GM19043 (cell line): Measurements from ENCODE around the gene CCDC192.

Experiments used
- ATAC-seq: cut with Tn5 transposase; IDR thresholded peaks from one replicate; pipeline ENCODE4 v1.9.1; 2021; ENCODE audit warnings: low read depth; ENCODE audit not compliant: unreplicated experiment

CCDC192 gene

DNA sequence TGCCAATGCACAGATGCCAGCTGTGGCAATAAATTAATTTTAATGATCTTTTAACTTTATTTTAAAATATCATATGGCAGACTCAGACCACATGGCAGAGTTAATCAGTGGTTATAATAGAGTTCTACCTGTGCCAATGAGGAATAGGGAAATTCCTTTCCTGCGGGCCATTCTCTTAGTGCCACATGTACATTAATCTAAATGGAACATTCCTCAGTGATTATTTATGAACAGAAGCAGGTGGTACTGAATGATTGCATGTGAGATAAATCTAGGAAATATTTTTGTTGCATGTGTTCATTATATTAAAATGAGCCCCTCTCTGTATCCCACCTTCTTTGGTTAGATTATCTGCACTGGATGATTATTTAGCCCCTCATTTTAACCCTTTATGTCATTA lies 102.3 kb downstream of the CCDC192 start:
- ATAC-seq = no peak

DNA sequence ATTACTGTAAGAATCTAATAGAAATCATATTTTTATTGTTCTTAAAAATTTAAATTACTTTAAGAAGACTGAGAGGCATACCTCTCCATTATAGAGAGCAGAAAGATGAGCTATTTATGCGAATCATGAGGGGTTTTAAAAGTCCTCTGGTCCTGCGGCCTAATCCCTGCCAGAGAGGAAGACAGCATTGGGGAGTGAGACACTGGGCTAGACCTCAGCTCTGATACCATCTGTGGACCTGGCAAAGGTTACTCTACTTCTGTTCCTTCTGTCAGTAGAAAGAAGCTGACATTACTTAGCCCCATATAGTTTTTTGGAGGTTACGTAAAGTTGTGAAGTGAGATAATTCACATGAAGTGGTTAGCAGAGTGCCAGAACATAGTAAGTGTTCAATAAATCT lies 103.6 kb downstream of the CCDC192 start:
- no peak for ATAC-seq

DNA sequence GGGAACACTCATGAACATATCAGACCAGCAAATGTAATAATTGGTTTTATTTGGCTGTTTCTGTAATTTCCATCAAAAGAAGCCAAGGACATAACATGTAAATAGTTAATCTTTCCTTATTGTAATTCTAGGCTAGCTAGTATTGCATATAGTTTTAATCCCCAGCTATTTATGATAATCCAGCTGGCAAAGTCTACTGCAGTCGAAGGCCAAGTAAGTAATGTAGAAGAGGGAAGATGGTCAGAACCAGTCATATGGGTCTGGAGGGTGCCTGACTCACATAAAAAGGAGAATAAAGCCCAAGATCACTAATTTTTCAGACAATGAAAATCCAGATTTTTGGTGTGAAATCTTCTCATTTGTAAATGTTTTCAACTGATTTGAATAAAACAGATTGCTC lies 106.3 kb downstream of the CCDC192 start:
- no peak for ATAC-seq

DNA sequence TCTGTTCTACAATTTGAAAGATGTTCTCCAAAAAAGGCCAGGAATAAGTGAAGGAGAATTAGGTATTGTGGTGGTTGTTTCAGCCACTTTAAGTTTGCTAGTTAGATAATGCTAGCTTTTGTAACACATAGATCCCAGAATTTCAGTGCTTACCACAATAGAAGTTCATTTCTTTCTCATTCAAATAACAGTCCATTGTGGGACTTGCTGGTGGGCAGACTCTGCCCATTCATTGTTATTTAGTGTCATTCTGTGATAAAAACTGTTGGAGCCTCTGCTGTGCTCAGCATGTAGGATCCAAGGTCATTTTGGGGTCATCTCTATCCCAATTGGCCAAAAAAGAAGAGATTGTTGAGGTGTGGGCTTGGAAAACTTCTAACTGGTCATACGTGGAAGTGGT lies 106.8 kb downstream of the CCDC192 start:
- ATAC-seq = no peak

DNA sequence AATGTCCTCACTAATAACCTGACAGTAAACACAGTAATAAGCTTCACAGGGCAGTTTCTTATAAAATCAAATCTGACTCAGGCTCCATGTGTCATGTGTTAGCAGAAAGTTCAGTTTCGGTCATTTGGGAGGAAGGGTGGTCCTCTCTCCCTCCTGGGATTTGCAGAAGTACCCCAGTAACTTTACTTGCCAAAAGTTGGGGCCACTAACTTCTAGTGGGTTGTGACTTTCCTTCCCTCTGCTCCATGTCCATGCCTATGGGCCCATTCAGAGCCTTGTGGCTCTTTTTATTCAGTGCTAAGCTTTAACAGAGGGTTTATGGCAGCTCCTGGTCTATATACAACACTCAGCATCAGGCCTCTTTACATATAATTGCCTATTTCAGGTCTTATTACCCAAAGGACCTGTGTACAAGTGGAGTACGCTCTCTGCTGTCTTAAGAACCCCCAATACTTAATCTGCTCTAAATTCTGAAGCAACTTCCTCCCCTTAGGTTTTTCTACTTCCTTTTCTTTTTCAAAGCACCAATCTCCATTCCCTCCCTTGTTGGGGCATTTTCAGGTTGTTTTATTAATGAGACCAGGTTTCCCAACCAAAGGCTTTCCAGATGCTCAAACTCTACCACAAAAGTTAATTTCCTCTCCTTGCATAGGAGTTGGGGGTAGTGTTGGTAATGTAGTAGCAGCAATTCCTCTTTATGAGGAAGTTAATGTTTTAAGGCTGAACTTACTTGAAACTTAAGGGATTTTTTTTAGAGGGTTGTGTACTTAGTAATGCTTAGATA lies 107.7 kb downstream of the CCDC192 start:
- no peak for ATAC-seq

DNA sequence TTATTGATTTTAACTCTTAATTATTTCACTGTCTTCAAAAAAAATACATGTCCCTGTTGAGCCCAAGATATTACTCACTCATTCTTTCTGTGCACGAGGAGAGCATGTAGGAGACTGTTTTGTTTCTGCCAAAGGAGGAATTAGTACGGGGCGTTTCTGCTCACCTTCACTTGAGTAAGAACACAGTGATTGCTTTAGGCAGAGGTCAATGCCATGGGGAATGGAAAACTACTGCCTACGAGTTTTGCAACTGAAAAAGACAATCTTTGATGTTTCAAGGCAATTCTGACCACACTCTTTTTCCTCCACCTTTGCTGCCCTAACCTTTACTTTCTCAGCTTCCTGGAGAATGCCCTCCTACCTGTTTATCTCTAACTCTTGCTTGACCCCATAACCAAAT lies 109.4 kb downstream of the CCDC192 start:
- no peak for ATAC-seq

DNA sequence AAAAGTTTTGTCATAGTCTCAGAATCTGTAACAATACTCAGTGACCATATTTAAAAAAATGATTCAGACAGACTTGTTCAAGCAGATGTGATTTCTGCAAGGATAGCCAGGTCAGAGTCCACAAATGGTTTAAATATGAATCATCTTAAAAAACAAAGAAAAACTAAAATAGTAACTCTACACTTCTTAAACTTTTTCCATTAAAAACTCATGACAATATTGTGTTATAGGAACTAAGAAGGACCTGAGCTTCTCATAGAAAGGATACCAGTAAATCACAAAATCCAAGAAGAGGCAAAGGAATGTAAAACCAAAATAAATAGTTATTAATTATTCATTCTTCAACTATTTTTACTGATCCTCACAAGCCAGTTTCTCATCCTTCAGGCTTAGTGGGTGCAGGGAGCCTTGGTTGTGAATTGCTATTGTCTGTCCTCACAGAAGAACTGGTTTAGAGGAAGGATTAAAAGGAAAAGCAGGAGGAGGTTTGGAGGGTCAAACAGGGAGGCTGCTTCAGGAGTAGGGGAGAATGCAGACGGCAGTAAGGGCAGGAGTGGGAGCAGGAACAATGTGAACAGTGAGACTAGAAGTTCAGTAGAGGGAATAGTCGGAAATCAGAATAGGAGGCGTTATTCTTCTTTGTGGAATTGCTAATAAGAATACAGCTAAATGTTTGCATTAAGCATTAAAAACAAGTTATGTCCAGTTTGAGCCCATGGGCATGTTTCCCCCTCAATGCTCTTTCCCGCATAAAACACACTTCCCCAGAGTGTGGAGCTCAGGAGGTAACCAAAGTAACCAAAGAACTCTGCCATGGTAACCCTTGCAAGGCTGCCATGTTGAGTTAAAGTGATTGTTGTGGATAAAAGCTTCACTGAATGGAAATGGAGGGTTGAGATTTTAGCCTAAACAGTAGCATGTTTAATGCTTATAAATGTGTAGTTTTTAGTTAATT lies 110.7 kb downstream of the CCDC192 start:
- ATAC-seq = no peak

DNA sequence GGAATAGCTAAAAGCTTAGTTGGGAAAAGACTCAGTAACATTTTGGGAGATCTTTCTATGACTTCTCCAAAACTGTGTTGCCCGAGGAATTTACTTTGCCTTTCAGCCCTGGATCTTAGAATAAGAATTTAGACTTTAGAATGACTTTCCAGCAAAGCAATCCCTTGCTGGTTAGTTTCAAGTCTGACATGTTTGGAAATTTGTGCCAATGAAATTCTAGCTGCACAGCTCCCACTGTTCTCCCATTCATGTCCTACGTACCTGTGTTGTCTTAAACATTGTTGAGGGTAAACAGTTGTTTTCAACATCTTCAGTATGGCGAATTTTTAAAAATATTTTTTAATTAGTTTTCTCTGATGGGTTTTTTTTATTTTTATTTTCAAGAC lies 111.4 kb downstream of the CCDC192 start:
- no peak for ATAC-seq

DNA sequence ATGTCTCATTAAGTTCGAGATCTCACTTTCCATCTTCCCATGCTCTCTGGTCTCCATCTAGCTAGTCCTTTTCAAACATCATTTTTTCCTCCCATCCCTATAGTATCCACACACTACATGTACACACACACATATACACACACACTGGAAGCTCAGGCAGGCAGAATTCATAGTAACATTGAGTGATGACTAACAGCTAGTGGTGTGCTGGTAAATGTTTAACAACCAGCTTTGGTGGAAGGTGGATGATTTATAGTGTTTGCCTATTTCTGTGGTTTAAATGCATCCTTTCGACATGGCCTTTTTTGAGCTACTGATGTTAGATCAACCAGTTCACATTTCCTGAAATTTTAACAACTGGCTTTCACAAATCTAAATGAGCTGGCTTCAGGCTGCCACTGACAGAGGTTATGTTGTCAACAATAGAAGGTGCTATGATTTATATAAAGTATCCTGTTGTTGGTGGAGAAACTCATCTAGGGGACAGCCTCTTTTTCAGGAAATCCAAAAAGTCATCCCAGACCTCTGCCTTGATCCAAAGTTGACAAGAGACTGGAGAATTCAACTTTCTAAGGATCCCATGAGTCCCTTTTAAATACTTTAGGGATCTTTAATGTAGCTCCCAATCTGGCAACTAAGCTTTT lies 117.8 kb downstream of the CCDC192 start:
- ATAC-seq = peak; percentile 92

DNA sequence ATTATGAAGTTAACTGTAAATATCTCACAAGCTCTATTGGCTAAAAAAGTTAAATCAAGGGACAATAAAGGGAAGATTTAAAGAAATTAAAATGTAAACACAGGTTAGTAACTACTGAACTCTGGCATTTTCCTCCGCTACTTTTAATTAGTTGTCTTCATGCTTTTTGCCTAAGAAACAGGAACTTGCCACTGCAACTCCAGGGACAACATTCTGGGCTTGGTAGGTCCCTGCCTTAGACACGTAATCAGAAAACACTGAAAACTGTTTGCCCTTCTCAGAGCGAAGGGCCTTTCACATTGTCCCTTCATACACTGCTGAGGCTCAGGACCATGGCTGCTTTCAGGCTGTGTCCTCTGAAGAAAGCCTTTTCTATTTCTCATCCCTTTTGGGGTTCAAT lies 118.7 kb downstream of the CCDC192 start:
- no peak for ATAC-seq

DNA sequence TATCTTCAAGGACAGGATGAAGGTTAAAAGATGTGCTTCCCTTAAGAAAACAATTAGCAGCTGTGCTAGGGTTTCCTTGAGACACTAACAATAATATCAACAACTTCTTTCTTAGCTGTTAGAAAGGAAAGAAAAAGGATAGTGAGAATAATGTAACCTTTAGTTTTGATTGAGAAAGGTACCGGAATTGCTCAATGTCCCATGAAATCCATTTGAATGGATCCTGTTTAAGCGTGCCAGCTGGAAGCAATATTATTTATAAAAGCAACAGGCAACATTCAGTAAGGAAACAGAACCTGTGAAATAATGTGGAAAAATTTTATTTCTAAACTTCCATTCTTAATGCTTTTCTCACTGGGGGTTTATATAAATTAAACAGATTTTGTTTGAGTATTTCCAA lies 120.9 kb downstream of the CCDC192 start:
- ATAC-seq = no peak

DNA sequence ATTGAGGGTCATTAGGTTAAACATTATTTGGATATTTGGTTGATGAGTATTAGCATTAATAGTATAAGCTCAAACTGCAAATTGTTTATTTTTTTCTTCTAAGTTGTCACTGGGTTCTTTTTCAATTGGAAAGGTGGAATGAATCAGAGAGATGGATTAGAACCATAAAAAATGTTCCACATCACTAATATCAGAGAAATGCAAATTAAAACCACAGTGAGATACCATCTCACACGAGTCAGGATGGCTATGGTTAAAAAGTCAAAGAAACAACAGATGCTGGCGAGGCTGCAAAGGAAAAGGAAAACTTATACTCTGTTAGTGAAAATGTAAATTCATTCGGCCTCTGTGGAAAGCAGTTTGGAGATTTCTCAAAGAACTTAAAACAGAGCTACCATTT lies 122.8 kb downstream of the CCDC192 start:
- no peak for ATAC-seq

DNA sequence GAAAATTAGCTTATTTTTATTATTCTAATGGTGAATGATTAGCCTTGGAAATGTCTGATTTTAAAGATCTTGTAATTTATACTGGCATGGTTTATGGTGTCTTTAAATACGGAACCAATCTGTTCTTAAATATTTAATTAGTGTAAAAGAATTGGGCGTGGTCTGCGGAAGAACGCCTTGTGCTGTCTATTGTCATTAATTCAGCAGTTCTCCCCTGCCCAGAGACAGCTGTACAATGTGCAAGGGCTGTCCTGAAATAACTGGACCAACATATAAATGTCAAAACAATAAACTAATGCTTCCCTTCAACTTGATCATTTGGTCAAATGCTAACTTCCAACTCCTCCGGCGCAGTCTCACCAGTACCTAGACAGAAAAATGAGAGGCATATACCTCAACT lies 124.3 kb downstream of the CCDC192 start:
- no peak for ATAC-seq

DNA sequence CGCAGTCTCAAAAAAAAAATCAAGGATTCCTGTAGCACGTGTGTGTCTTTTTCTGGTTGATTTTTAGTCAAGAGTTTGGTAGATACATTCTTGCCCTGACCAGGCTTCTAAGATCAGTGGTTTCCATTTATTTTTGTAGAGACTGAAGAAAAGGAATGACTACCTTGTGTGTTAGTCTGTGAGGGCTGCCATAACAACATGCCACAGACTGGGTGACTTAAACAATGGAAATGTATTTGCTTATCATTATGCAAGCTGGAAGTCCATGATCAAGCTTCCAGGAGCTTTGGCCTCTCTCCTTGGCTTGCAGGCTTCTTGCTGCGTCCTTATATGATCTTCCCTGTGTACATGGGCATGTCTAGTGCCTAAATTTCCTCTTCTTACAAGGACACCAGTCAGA lies 127.0 kb downstream of the CCDC192 start:
- ATAC-seq = no peak

DNA sequence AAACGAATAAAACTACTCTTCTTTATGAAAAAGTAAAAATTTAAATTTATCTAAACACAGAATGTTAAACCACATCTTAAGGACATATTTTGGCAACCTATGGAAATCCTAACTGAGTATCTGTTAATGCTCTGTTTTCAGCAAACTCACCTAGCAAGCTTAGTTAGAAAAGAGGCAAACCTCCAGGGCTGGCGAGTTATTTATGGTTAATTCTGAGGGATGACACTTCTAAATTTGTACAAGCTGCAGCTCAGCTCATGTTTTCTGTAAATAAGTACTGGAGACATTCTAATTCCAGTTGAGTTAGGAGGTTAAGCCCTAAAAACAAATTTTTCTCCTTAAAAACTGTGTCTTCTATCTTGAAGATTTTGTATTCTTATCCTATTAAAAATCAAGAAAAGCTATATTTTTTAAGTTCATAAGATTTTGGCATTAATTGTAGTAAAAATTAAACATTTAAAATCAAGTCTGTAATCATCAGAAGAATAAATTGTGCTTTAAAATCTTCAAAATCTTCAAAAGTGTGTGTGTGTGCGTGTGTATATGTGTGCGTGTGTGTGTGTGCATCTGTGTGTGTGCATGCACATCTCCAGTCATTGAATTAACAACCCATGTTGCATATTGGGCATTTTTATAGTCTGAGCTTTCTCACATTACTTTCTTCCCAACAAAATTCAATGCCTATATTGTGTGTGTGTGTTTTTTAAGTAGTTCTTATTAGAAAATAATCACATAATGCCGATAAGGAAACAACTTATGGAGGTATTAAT lies 127.8 kb downstream of the CCDC192 start:
- no peak for ATAC-seq

DNA sequence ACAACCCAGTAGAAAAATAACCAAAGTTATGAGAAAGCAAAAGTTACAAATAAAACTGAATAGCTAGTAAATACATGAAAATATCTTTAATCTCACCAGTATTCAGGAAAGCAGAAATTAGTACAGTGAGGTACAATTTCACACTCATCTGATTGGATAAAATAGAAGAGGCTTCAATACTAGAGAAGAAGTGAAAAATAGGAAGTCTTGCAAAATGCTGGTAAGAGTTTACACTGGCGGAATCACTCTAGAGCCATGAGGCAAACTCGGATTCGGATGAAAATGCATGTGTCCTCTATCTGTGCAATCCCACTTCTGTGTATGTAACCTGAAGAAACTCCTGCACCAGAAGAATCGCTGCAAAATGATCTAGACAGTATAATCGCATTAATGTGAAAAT lies 128.9 kb downstream of the CCDC192 start:
- ATAC-seq = no peak

DNA sequence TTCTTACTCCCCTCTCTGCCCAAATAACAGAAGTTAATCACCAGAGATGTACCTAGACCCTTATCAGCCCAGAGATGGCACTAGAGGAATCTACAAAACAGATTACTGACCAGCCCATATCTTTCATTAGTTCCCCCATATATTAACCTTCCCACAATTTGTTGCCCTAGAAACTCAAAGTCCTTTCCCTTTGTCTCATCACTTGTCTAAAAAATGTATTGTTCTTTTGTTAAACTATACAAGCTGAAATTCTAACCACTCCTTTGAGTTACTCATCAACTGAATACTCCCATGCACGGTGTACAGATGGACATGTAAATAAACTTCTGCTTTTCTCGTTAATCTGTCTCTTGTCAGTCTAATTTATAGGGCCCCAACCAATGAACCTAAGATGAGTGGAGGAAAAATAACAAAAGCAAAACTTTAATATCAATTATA lies 130.9 kb downstream of the CCDC192 start:
- peak; percentile 76 for ATAC-seq

DNA sequence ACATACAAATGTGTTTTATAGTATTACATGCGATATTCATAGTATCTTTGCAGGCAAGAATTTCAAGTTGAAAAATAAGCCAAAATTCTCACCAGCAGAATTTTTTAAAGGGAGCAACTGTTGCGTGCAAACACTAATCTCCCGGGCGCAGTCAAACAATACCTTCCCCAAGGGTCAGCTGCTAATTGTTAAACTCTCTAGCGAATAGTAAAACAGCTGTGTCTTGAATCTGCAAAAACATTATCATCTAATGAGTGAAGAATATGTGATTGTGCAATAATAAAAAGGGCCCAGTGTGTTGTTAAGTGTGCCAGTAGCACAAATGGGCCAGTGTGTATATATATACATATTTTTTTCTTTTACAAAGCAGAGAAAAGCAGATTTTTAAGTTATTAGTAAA lies 131.4 kb downstream of the CCDC192 start:
- no peak for ATAC-seq

DNA sequence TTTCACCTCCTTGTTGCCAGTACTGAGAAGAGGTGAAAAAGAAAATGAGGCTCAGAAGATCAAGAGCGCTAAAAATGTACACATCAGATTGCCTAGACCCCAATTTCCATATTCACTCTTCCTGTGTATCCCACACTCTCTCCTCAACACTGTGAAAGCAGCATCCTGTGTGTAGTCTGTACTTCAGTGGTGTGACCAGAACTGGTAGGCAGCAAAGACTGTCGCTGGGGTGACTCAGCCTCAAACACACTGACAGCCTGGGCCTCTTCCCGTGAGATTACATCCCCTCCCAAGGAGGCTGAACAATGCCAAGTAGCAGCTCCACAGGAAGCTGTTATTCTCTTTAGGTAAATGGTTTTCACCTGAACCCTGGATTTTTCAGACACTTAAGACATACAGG lies 135.5 kb downstream of the CCDC192 start:
- ATAC-seq = no peak

DNA sequence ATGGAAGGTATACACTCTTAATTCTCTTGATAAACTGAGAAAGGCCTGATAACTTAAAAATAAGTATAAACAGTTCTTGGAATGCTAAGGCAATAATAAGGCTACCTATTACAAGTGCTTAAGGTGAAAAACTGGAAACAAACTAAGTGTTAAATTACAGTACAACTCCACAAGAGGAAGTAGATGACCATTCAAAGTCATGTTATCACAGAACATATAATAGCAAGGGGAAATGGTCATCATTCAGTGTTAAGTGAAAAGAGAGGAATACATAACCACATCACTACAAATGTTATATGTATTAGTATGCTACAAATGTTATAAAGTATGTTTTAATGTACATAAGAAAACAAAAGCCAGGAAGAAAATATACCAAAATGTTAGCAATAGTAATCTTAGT lies 135.9 kb downstream of the CCDC192 start:
- no peak for ATAC-seq
